ENCODE results near the gene GAK. TPM values are rescaled to one million over a fixed set of nuclear protein-coding genes. Genes with fewer than 3 reads are reported as not detected.
A peak's percentile ranks its signal among the peaks of the same experiment; 100 is the strongest.

GAK gene
- total RNA-seq, 4 donors from 2014 or later: 70.1 to 95.3 (median 78.1) TPM

GRCh38 chr4:970046-970745 lies 38.1 kb upstream of the GAK start:
- Histone ChIP-seq H3K36me3 (peaks cover 0 to 22% of the 10 kb centered on the region in 2 donors), H3K4me3 (no peak overlapping the region), H3K4me1 (peaks cover 6 to 51% (median 14%) of the 10 kb centered on the region in 3 donors), H3K9me3 (no peaks in the 10 kb centered on the region), H3K27me3 (peaks cover 16% of the 10 kb centered on the region), H3K27ac (no peak overlapping the region)
- no peak for TF ChIP-seq POLR2AphosphoS5 (IDR thresholded peaks at IDR 0.05)
- no peak for TF ChIP-seq EP300 (IDR thresholded peaks at IDR 0.05)
- TF ChIP-seq CTCF (IDR thresholded peaks at IDR 0.05): no peak
- TF ChIP-seq POLR2A (IDR thresholded peaks at IDR 0.05): no peak
- WGBS, 2 donors (ENCODE audit: low coverage in 1 of 2): 83 to 98% methylated on average over 7 to 12 of the region's 25 CpGs
- no peak for ATAC-seq

GRCh38 chr4:968621-969394 lies 36.7 kb upstream of the GAK start:
- WGBS, 2 donors (ENCODE audit: low coverage in 1 of 2): 61% methylated on average over 3 of the region's 23 CpGs; no CpG with 5 or more reads in 1 of the 2 donors
- no peak overlapping the region for H3K27ac ChIP-seq
- H3K4me3 ChIP-seq: no peak overlapping the region
- peaks cover 6 to 47% (median 14%) of the 10 kb centered on the region in 3 donors for H3K4me1 ChIP-seq
- H3K9me3 ChIP-seq: no peaks in the 10 kb centered on the region
- peaks cover 16% of the 10 kb centered on the region for H3K27me3 ChIP-seq
- TF ChIP-seq POLR2A (IDR thresholded peaks at IDR 0.05) (no peak), CTCF (IDR thresholded peaks at IDR 0.05) (no peak), POLR2AphosphoS5 (IDR thresholded peaks at IDR 0.05) (no peak), EP300 (IDR thresholded peaks at IDR 0.05) (no peak)
- peaks cover 0 to 36% of the 10 kb centered on the region in 2 donors for H3K36me3 ChIP-seq
- ATAC-seq: no peak

- WGBS, 2 donors (ENCODE audit: low coverage in 1 of 2): no CpG with 5 or more reads among the region's 24 CpGs
- Histone ChIP-seq H3K4me1 (peaks cover 6 to 44% (median 14%) of the 10 kb centered on the region in 3 donors), H3K36me3 (peaks cover 0 to 42% of the 10 kb centered on the region in 2 donors), H3K27me3 (peaks cover 16% of the 10 kb centered on the region), H3K4me3 (peak overlapping the region in 1 of 2 donors; percentile 16), H3K27ac (no peak overlapping the region), H3K9me3 (no peaks in the 10 kb centered on the region)
- TF ChIP-seq POLR2A (IDR thresholded peaks at IDR 0.05) (no peak), CTCF (IDR thresholded peaks at IDR 0.05) (no peak), EP300 (IDR thresholded peaks at IDR 0.05) (no peak), POLR2AphosphoS5 (IDR thresholded peaks at IDR 0.05) (no peak)
- ATAC-seq: no peak
Measured at GRCh38 chr4:968221-968620, 36.1 kb upstream of the GAK start.

GRCh38 chr4:967113-968104 lies 35.3 kb upstream of the GAK start:
- peak overlapping the region in 1 of 2 donors; percentile 16 for H3K4me3 ChIP-seq
- TF ChIP-seq POLR2A (IDR thresholded peaks at IDR 0.05): no peak
- TF ChIP-seq POLR2AphosphoS5 (IDR thresholded peaks at IDR 0.05): no peak
- TF ChIP-seq EP300 (IDR thresholded peaks at IDR 0.05): no peak
- no peak for TF ChIP-seq CTCF (IDR thresholded peaks at IDR 0.05)
- 17% methylated on average over 1 of the region's 76 CpGs; no CpG with 5 or more reads in 1 of the 2 donors for WGBS, 2 donors (ENCODE audit: low coverage in 1 of 2)
- peaks cover 16% of the 10 kb centered on the region for H3K27me3 ChIP-seq
- no peak for ATAC-seq
- H3K9me3 ChIP-seq: no peaks in the 10 kb centered on the region
- peaks cover 3 to 38% (median 11%) of the 10 kb centered on the region in 3 donors for H3K4me1 ChIP-seq
- peaks cover 0 to 50% of the 10 kb centered on the region in 2 donors for H3K36me3 ChIP-seq
- H3K27ac ChIP-seq: no peak overlapping the region

Measured in gastroesophageal sphincter (tissue), 4 donors.